Activated CD4-positive, alpha-beta T cell treated with anti-CD3 and anti-CD28 coated beads for 36 hours (primary cell): ENCODE measurements around the gene IL20RA. TPM values are rescaled to one million over a fixed set of nuclear protein-coding genes. Genes with fewer than 3 reads are reported as not detected.
"Not testable (repeated sequence)": the region's sequence is repeated elsewhere in the genome, so short reads cannot be mapped to it uniquely, and the experiment has no call there.

Experiments
- ATAC-seq: fragments of 200-7000 bp; cut with Tn5 transposase; one replicate; pipeline ENCODE4 v1.10.0; 2021; ENCODE audit warnings: mild to moderate bottlenecking, moderate library complexity
- CTCF ChIA-PET: fragments of 350-600 bp; sonication (Branson Sonifier 250); formaldehyde crosslinking; loops from one replicate; lab custom pipeline; 2021; ENCODE audit warnings: antibody characterized with exemption; lab: Charles Lee
- POLR2A ChIA-PET: fragments of 350-600 bp; sonication (Branson Sonifier 250); formaldehyde crosslinking; loops from one replicate; lab custom pipeline; 2021; ENCODE audit warnings: antibody characterized with exemption, inconsistent platforms; lab: Charles Lee
- DNase-seq: peaks from one replicate; pipeline ENCODE4 v3.0.0-alpha.2; 2020
- H3K27ac Mint-ChIP-seq: one replicate; pipeline ENCODE4 v1.8.0; 2021; ENCODE audit warnings: mixed read lengths
- H3K27me3 Mint-ChIP-seq: one replicate; pipeline ENCODE4 v1.8.0; 2021; ENCODE audit warnings: mixed read lengths
- H3K36me3 Mint-ChIP-seq: one replicate; pipeline ENCODE4 v1.8.0; 2021; ENCODE audit warnings: low read depth, mixed read lengths
- H3K4me1 Mint-ChIP-seq: one replicate; pipeline ENCODE4 v1.8.0; 2021; ENCODE audit warnings: mixed read lengths
- H3K4me3 Mint-ChIP-seq: one replicate; pipeline ENCODE4 v1.8.0; 2021; ENCODE audit warnings: mild to moderate bottlenecking, moderate library complexity, mixed read lengths
- H3K9me3 Mint-ChIP-seq: one replicate; pipeline ENCODE4 v1.8.0; 2021; ENCODE audit warnings: low read depth, mixed read lengths
- intact Hi-C, 2 experiments: fragments of 100-400 bp; cut with DNase I in 1 of 2; cut with micrococcal nuclease in 1 of 2; formaldehyde crosslinking; loops; one replicate each; pipeline versions ENCODE4 v1.14.2 to v1.15.1; 2022 to 2024; cut with DNase I, micrococcal nuclease
- total RNA-seq, 2 experiments: library from RNA; stranded (reverse); gene quantifications; one replicate each; pipeline ENCODE4 v1.2.3, GENCODE V29; 2021

The IL20RA gene
- total RNA-seq, 2 experiments from 2014 or later = not detected

GRCh38 chr6:136985502-136985901, 59.3 kb downstream of the IL20RA start:
- no peak for DNase-seq

GRCh38 chr6:136984578-136984977, 60.2 kb downstream of the IL20RA start:
- H3K4me1 Mint-ChIP-seq = peaks cover 2% of the 10 kb centered on the region
- intact Hi-C loops = no loop called here
- POLR2A ChIA-PET = no interaction called here
- ATAC-seq = no peak
- no peaks in the 10 kb centered on the region for H3K36me3 Mint-ChIP-seq
- H3K27me3 Mint-ChIP-seq = peaks cover 22% of the 10 kb centered on the region
- no peak overlapping the region for H3K27ac Mint-ChIP-seq
- CTCF ChIA-PET = interaction anchor here (0.6 to 1.3 kb wide), 3 partner anchors 191 to 612 kb away, joined by 3 read pairs; no protein-coding TSS in a partner anchor
- DNase-seq = no peak
- H3K4me3 Mint-ChIP-seq = no peak overlapping the region
- H3K9me3 Mint-ChIP-seq = no peaks in the 10 kb centered on the region

More at GRCh38 chr6:136985502-136985901, 59.3 kb downstream of the IL20RA start:
- POLR2A ChIA-PET = no interaction called here
- ATAC-seq = no peak
- intact Hi-C loops = no loop called here
- Mint-ChIP-seq H3K27me3 (peaks cover 25% of the 10 kb centered on the region), H3K9me3 (no peaks in the 10 kb centered on the region), H3K27ac (no peak overlapping the region), H3K4me3 (no peak overlapping the region), H3K36me3 (no peaks in the 10 kb centered on the region), H3K4me1 (peaks cover 2% of the 10 kb centered on the region)
- CTCF ChIA-PET = interaction anchor here (0.6 kb wide), 1 partner anchor 403 kb away, joined by 3 read pairs; no protein-coding TSS in a partner anchor

GRCh38 chr6:136983687-136984086, 61.1 kb downstream of the IL20RA start:
- Mint-ChIP-seq H3K4me1 (no peaks in the 10 kb centered on the region), H3K9me3 (no peaks in the 10 kb centered on the region), H3K27ac (no peak overlapping the region), H3K4me3 (no peak overlapping the region), H3K36me3 (no peaks in the 10 kb centered on the region), H3K27me3 (peaks cover 17% of the 10 kb centered on the region)
- POLR2A ChIA-PET = no interaction called here
- intact Hi-C loops = no loop called here
- CTCF ChIA-PET = interaction anchor here (0.6 to 1.3 kb wide), 2 partner anchors 228 to 611 kb away, joined by 3 read pairs; no protein-coding TSS in a partner anchor
- ATAC-seq (no peak), DNase-seq (no peak)

- CTCF ChIA-PET = no interaction called here
These were observed 61.8 kb downstream of the IL20RA start for GRCh38 chr6:136982928-136983327.

GRCh38 chr6:136980070-136980469, 64.7 kb downstream of the IL20RA start:
- CTCF ChIA-PET = no interaction called here
- H3K4me3 Mint-ChIP-seq = no peak overlapping the region

More at GRCh38 chr6:136982928-136983327, 61.8 kb downstream of the IL20RA start:
- intact Hi-C loops = no loop called here
- no peak overlapping the region for H3K4me3 Mint-ChIP-seq
- no peaks in the 10 kb centered on the region for H3K4me1 Mint-ChIP-seq
- H3K36me3 Mint-ChIP-seq = no peaks in the 10 kb centered on the region
- POLR2A ChIA-PET = no interaction called here
- DNase-seq (no peak), ATAC-seq (no peak)
- H3K27ac Mint-ChIP-seq = no peak overlapping the region
- H3K9me3 Mint-ChIP-seq = no peaks in the 10 kb centered on the region
- peaks cover 12% of the 10 kb centered on the region for H3K27me3 Mint-ChIP-seq

GRCh38 chr6:136979206-136979605, 65.6 kb downstream of the IL20RA start:
- no peak overlapping the region for H3K27ac Mint-ChIP-seq
- H3K4me1 Mint-ChIP-seq = no peaks in the 10 kb centered on the region
- peaks cover 7% of the 10 kb centered on the region for H3K27me3 Mint-ChIP-seq
- no peak overlapping the region for H3K4me3 Mint-ChIP-seq
- ChIA-PET CTCF (no interaction called here), POLR2A (no interaction called here)
- H3K36me3 Mint-ChIP-seq = no peaks in the 10 kb centered on the region
- DNase-seq (no peak), ATAC-seq (no peak)
- intact Hi-C loops = no loop called here
- no peaks in the 10 kb centered on the region for H3K9me3 Mint-ChIP-seq

More at GRCh38 chr6:136980070-136980469, 64.7 kb downstream of the IL20RA start:
- ATAC-seq (no peak), DNase-seq (no peak)
- Mint-ChIP-seq H3K27me3 (peaks cover 7% of the 10 kb centered on the region), H3K27ac (no peak overlapping the region), H3K9me3 (no peaks in the 10 kb centered on the region), H3K4me1 (no peaks in the 10 kb centered on the region), H3K36me3 (no peaks in the 10 kb centered on the region)
- intact Hi-C loops = no loop called here
- POLR2A ChIA-PET = no interaction called here

GRCh38 chr6:136977075-136977474, 67.7 kb downstream of the IL20RA start:
- DNase-seq (no peak), ATAC-seq (no peak)
- Mint-ChIP-seq H3K36me3 (no peaks in the 10 kb centered on the region), H3K27ac (no peak overlapping the region), H3K27me3 (peaks cover 9% of the 10 kb centered on the region), H3K9me3 (no peaks in the 10 kb centered on the region), H3K4me1 (no peaks in the 10 kb centered on the region), H3K4me3 (no peak overlapping the region)
- ChIA-PET POLR2A (no interaction called here), CTCF (no interaction called here)
- intact Hi-C loops = no loop called here

GRCh38 chr6:136975089-136975715, 69.6 kb downstream of the IL20RA start:
- POLR2A ChIA-PET = no interaction called here
- no peaks in the 10 kb centered on the region for H3K4me1 Mint-ChIP-seq

GRCh38 chr6:136973781-136974180, 71.0 kb downstream of the IL20RA start:
- peaks cover 11% of the 10 kb centered on the region for H3K27me3 Mint-ChIP-seq
- POLR2A ChIA-PET = not testable (repeated sequence)

More at GRCh38 chr6:136975089-136975715, 69.6 kb downstream of the IL20RA start:
- DNase-seq (no peak), ATAC-seq (no peak)
- Mint-ChIP-seq H3K4me3 (no peak overlapping the region), H3K27me3 (peaks cover 9% of the 10 kb centered on the region), H3K36me3 (no peaks in the 10 kb centered on the region), H3K9me3 (no peaks in the 10 kb centered on the region), H3K27ac (no peak overlapping the region)
- CTCF ChIA-PET = no interaction called here
- intact Hi-C loops = no loop called here

GRCh38 chr6:136971609-136972008, 73.2 kb downstream of the IL20RA start:
- no peak for ATAC-seq
- H3K4me1 Mint-ChIP-seq = no peaks in the 10 kb centered on the region
- intact Hi-C loops = no loop called here
- H3K36me3 Mint-ChIP-seq = no peaks in the 10 kb centered on the region
- POLR2A ChIA-PET = no interaction called here
- CTCF ChIA-PET = interaction anchor here (0.6 to 1.2 kb wide), 3 partner anchors 11 to 118 kb away, joined by 3 to 6 read pairs (median 3); no protein-coding TSS in a partner anchor
- no peaks in the 10 kb centered on the region for H3K9me3 Mint-ChIP-seq
- H3K27me3 Mint-ChIP-seq = peaks cover 21% of the 10 kb centered on the region
- H3K4me3 Mint-ChIP-seq = no peak overlapping the region
- no peak overlapping the region for H3K27ac Mint-ChIP-seq
- no peak for DNase-seq

More at GRCh38 chr6:136973781-136974180, 71.0 kb downstream of the IL20RA start:
- H3K36me3 Mint-ChIP-seq, ATAC-seq, DNase-seq, intact Hi-C loops, H3K27ac Mint-ChIP-seq, H3K4me1 Mint-ChIP-seq, H3K9me3 Mint-ChIP-seq, H3K4me3 Mint-ChIP-seq: not testable (repeated sequence)
- CTCF ChIA-PET = interaction anchor here (1.0 kb wide), 1 partner anchor 13 kb away, joined by 3 read pairs; no protein-coding TSS in a partner anchor

GRCh38 chr6:136969930-136970329, 74.8 kb downstream of the IL20RA start:
- ATAC-seq (no peak), DNase-seq (no peak)
- H3K9me3 Mint-ChIP-seq = no peaks in the 10 kb centered on the region
- no peak overlapping the region for H3K4me3 Mint-ChIP-seq
- ChIA-PET POLR2A (no interaction called here), CTCF (no interaction called here)
- H3K27me3 Mint-ChIP-seq = peaks cover 23% of the 10 kb centered on the region
- intact Hi-C loops = loop anchor here (2.0 kb wide), 2 partner anchors 345 to 671 kb away; no protein-coding TSS in a partner anchor
- no peak overlapping the region for H3K27ac Mint-ChIP-seq
- H3K4me1 Mint-ChIP-seq = no peaks in the 10 kb centered on the region
- H3K36me3 Mint-ChIP-seq = no peaks in the 10 kb centered on the region

GRCh38 chr6:136969433-136969832, 75.3 kb downstream of the IL20RA start:
- ChIA-PET CTCF (no interaction called here), POLR2A (no interaction called here)
- peaks cover 23% of the 10 kb centered on the region for H3K27me3 Mint-ChIP-seq
- H3K36me3 Mint-ChIP-seq = no peaks in the 10 kb centered on the region
- no peak overlapping the region for H3K27ac Mint-ChIP-seq
- intact Hi-C loops = loop anchor here (2.0 kb wide), 2 partner anchors 345 to 671 kb away; no protein-coding TSS in a partner anchor
- ATAC-seq (no peak), DNase-seq (no peak)
- H3K4me1 Mint-ChIP-seq = no peaks in the 10 kb centered on the region
- H3K9me3 Mint-ChIP-seq = no peaks in the 10 kb centered on the region
- no peak overlapping the region for H3K4me3 Mint-ChIP-seq
